Measurements from ENCODE around the gene IMP3. TPM values are rescaled to one million over a fixed set of nuclear protein-coding genes. Genes with fewer than 3 reads are reported as not detected.
A peak's percentile ranks its signal among the peaks of the same experiment; 100 is the strongest.

Gene IMP3
- total and polyA plus RNA-seq, 2 donors from 2014 or later, result 52.0 to 95.0 TPM

DNA sequence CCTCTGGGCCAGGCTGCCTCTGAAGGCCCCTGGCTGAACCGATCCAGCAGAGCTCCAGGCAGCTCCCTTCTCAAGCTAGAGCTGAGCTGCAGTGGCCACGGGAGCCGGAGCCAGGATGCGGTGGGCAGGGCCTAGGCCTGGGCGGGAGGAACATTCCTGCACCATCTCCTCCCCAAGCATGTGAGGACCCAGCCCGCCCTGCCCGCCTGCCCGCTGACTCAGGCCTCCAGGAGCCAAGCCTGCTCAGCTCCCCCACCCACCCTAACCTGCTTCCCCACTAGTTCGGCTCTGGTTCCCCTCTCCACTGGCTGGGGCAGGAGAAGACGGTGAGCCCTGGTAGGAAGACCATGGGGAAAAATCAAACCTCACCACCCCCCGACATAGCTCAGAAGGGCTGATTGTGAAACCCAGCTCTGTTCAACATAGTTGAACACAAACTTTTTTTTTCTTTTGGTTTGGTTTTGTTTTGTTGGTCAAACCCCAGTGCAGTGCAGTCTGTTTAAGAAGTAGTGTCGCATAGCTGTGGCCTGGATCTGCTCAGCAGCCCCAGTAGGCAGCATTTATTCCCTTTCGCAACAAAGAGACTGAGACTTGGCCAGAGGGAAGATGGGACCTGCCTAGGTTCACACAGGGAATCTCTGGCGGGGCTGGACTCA, 21.2 kb upstream of the IMP3 start:
- peak in 3 of 5 donors; percentile 51 to 96 (median 59) for DNase-seq
- Histone ChIP-seq H3K9ac (ENCODE audit: low read length in 3 of 3) (no peak overlapping the region), H3K4me1 (ENCODE audit: control insufficient read depth in 2 of 3, insufficient read depth in 2 of 3, low read depth in 1 of 3, low read length in 3 of 3) (peaks cover 0 to 7% (median 0%) of the 10 kb centered on the region in 3 donors)

DNA sequence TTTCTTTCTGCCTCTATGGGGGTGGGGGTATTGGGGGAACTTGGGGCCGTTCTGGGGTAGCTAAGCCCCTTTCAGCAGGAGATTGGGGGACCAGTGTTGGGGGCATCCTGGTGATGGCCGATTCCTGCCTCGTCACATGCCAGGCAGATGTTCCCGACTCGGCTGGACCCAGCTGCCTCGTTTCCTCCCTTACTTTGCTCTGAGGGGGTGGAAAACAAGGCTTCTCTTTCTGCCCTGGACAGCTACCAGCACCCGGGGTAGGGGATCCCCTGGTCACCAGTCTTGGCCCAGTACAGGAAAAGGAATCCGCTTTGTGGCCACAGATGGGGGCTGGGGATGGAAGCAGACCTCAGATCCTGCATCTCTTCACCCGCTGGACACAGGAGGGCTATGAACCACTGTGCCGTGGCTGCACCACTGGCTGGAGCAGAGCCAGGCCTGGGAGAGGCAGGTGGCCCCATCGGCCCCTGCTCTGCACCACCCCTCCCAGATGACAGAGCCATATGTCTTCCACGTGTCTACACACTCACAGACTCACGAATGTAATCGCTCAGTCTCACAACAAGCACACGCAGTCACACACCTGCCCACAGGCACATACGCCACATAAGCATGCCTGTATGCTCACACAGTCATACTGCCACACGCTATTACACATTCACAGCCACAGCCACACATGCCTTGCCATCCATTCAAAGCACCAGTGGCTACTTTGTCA, 20.1 kb upstream of the IMP3 start:
- peaks cover 2 to 3% (median 2%) of the 10 kb centered on the region in 3 donors for H3K36me3 ChIP-seq (ENCODE audit: control insufficient read depth in 2 of 3, insufficient read depth in 3 of 3, low read length in 3 of 3)
- no peaks in the 10 kb centered on the region for H3K27me3 ChIP-seq (ENCODE audit: control insufficient read depth, insufficient read depth, low read length)
- FAIRE-seq (no peak), DNase-seq (no peak)
- no peak overlapping the region for H3K27ac ChIP-seq (ENCODE audit: low read depth in 2 of 2, low read length in 2 of 2)
- no peak for TF ChIP-seq CTCF (IDR thresholded peaks at IDR 0.05; ENCODE audit: borderline replicate concordance, extremely low read depth, insufficient read depth)
- H3K4me1 ChIP-seq (ENCODE audit: control insufficient read depth in 2 of 3, insufficient read depth in 2 of 3, low read depth in 1 of 3, low read length in 3 of 3), result peaks cover 0 to 7% (median 0%) of the 10 kb centered on the region in 3 donors
- no peak overlapping the region for H3K9ac ChIP-seq (ENCODE audit: low read length in 3 of 3)
- H3K4me3 ChIP-seq (ENCODE audit: low read length in 3 of 3), result no peak overlapping the region
- intact Hi-C loops (cut with DNase I), result no loop called here
- H3K9me3 ChIP-seq (ENCODE audit: control insufficient read depth in 2 of 3, insufficient read depth in 1 of 3, low read length in 3 of 3), result no peaks in the 10 kb centered on the region

More for the DNA sequence above, 21.2 kb upstream of the IMP3 start:
- Histone ChIP-seq H3K27ac (ENCODE audit: low read depth in 2 of 2, low read length in 2 of 2) (peak overlapping the region; percentile 23 to 38), H3K9me3 (ENCODE audit: control insufficient read depth in 2 of 3, insufficient read depth in 1 of 3, low read length in 3 of 3) (no peaks in the 10 kb centered on the region), H3K4me3 (ENCODE audit: low read length in 3 of 3) (no peak overlapping the region), H3K36me3 (ENCODE audit: control insufficient read depth in 2 of 3, insufficient read depth in 3 of 3, low read length in 3 of 3) (peaks cover 2 to 3% (median 2%) of the 10 kb centered on the region in 3 donors), H3K27me3 (ENCODE audit: control insufficient read depth, insufficient read depth, low read length) (no peaks in the 10 kb centered on the region)
- intact Hi-C loops (cut with DNase I), result no loop called here
- no peak for FAIRE-seq
- peak; percentile 0 for TF ChIP-seq CTCF (IDR thresholded peaks at IDR 0.05; ENCODE audit: borderline replicate concordance, extremely low read depth, insufficient read depth)

- H3K27me3 ChIP-seq (ENCODE audit: control insufficient read depth, insufficient read depth, low read length), result no peaks in the 10 kb centered on the region
- no peak overlapping the region for H3K4me3 ChIP-seq (ENCODE audit: low read length in 3 of 3)
- H3K36me3 ChIP-seq (ENCODE audit: control insufficient read depth in 2 of 3, insufficient read depth in 3 of 3, low read length in 3 of 3), result peaks cover 2 to 3% (median 2%) of the 10 kb centered on the region in 3 donors
- DNase-seq, result no peak
- no peaks in the 10 kb centered on the region for H3K9me3 ChIP-seq (ENCODE audit: control insufficient read depth in 2 of 3, insufficient read depth in 1 of 3, low read length in 3 of 3)
- H3K27ac ChIP-seq (ENCODE audit: low read depth in 2 of 2, low read length in 2 of 2), result no peak overlapping the region
- H3K4me1 ChIP-seq (ENCODE audit: control insufficient read depth in 2 of 3, insufficient read depth in 2 of 3, low read depth in 1 of 3, low read length in 3 of 3), result peaks cover 0 to 7% (median 0%) of the 10 kb centered on the region in 3 donors
- intact Hi-C loops (cut with DNase I), result no loop called here
- FAIRE-seq, result no peak
- TF ChIP-seq CTCF (IDR thresholded peaks at IDR 0.05; ENCODE audit: borderline replicate concordance, extremely low read depth, insufficient read depth), result no peak
- H3K9ac ChIP-seq (ENCODE audit: low read length in 3 of 3), result no peak overlapping the region
Observed at GRCh38 chr15:75659141-75659771, 19.2 kb upstream of the IMP3 start.
